GM13977 (cell line): ENCODE results near the gene OPCML.

Experiments used
- DNase-seq: peaks from one replicate; pipeline ENCODE4 v3.0.0; 2012; ENCODE audit warnings: low spot score
- in situ Hi-C: fragments of 300-500 bp; cut with MboI; formaldehyde crosslinking; loops from one replicate; pipeline ENCODE4 v1.12.0; 2022; ENCODE audit warnings: low sequenced_read_pairs, low pct_unique_long_range_greater_than_20kb, mixed read lengths, inconsistent platforms; ENCODE audit not compliant: unreplicated experiment
- TF ChIP-seq, protein P1 (sequence below): IDR thresholded peaks from 2 replicates; pipeline ENCODE4 v1.5.1; 2012; ENCODE audit warnings: mild to moderate bottlenecking, control low read depth; ENCODE audit not compliant: insufficient read depth; ENCODE audit errors: extremely low read depth, missing control alignments

OPCML gene

DNA sequence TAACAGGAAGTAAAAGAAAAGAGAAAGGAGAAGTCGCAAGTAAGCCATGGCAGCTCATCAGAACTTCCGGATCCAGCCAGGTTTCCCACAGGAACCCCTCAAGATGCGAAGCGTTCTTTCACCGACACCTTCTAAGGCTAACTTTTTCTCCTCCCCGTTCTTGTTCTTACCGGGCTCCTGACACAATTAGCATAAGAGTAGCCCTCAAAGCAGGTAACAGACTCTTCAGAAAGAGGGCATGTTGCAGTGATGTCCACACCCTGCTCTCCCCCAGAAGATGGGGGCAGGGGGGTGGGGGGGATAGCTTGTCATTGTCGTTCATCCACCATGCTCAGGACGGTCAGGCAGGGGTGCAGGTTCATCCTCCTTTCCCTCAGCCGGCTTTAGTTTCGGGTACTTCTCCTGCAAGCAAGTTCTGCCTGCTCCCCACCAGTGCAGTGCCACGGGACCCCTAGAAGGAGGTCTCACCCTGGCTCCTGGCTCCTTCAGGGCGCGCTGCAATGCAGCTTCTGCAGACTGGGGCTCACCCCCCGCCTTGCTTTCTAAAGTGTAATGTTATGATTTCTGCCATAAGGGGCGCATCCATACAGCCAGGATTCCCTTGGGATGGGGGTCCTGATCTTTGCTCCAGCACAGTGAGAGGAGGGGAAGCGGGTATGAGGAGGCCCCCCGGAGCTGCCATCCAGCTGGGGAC lies 2.3 kb downstream of the OPCML start:
- TF ChIP-seq, protein P1, sequence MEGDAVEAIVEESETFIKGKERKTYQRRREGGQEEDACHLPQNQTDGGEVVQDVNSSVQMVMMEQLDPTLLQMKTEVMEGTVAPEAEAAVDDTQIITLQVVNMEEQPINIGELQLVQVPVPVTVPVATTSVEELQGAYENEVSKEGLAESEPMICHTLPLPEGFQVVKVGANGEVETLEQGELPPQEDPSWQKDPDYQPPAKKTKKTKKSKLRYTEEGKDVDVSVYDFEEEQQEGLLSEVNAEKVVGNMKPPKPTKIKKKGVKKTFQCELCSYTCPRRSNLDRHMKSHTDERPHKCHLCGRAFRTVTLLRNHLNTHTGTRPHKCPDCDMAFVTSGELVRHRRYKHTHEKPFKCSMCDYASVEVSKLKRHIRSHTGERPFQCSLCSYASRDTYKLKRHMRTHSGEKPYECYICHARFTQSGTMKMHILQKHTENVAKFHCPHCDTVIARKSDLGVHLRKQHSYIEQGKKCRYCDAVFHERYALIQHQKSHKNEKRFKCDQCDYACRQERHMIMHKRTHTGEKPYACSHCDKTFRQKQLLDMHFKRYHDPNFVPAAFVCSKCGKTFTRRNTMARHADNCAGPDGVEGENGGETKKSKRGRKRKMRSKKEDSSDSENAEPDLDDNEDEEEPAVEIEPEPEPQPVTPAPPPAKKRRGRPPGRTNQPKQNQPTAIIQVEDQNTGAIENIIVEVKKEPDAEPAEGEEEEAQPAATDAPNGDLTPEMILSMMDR = no peak
- in situ Hi-C loops = no loop called here
- no peak for DNase-seq

DNA sequence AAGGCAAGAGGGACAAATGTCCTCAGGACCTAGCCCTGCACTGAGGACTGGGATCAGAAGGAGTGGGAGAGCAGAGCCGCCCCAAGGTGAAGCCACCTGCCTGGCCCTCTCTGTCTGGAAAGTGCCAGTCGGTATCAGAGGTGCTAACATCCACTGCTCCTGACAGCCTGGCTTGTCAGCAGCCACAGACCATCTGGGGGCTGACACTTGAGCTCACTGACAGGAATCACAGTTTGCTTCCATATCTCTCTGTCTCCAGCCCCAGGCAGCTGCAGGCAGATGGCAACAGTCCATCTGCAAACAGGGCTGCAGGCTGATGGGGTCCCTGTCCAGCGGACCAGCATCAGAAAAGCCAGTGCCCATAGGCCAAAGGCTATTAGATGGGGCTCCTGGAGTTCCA lies 5.5 kb downstream of the OPCML start:
- no peak for DNase-seq
- TF ChIP-seq, protein P1 = no peak
- in situ Hi-C loops = no loop called here

DNA sequence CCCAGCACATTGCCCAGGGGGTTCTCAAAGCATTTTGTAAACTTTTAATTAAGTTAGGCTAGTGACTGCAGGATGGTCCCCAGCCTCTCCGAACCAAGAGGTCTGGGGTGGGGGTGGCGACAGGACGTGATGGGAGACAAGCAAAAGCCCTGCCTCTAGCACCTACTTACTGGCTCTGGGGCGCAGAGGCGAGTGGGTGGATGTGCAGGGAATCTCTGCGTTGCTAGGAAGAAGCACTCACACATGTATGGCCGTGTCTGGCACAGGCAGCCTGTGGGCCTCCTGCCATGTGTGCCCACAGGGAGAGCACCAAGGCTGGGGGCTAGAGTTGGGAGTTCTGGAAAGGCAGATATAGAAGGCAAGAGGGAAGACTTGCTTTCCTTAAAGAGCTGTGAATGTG lies 6.3 kb downstream of the OPCML start:
- in situ Hi-C loops = no loop called here
- TF ChIP-seq, protein P1 = no peak
- DNase-seq = no peak

DNA sequence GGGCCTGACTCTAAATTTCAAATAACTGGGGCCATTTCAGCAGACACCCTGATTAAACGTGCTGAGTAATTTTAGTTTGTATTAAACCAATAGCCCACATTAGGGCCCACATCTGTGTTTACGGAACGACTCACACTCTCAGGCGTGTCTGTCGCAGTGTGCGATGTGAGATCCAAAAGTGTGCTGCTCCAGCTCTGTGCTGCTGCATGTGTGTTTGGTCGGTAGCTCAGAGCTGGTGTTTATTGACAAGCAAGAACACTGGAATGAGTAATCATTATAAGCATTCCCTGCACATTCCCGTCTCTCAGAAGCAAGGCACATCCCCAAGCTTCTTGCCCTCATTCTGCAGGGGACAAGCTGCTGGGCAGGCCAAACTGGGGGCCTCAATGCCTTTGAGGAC lies 7.8 kb downstream of the OPCML start:
- DNase-seq = no peak
- in situ Hi-C loops = no loop called here
- TF ChIP-seq, protein P1 = no peak

DNA sequence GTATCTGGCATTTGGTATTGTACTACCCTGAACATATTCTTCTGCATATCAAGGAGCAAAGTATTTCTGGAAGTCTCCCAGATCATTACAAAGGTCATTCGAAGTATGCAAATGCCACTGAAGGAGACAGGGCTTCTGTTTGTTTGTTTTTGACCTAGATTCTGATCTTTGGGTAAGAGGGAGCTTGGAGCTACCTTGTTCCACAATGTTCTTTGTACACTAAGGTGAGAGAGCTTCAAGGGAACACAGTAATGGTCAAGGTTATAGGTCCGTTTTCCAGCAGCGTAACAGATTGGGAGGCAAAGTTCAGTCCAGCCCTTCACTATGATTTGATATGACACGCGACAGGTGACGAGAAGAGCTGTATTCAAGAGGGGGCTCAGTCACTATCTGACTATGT lies 10.0 kb downstream of the OPCML start:
- in situ Hi-C loops = no loop called here
- TF ChIP-seq, protein P1 = no peak
- no peak for DNase-seq

DNA sequence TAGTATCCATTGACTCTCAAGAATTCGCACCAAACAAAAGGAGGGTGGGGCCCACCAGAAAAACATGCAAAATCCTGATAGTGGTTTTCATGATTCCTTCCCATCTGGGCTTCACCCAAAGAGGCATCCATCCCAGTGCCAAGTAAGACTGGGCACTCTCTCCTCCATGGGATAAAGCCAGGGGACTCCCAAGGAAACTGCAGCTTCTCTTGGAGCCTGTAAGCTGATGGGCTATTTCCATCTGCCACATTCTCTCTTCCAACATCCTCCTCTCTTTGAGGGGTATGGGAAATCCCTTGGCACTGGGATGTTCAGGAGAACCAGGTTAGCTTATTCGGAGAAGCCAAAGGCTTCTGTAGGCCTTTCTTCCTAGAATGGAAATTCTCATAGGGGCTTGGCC lies 10.8 kb downstream of the OPCML start:
- TF ChIP-seq, protein P1 = no peak
- DNase-seq = no peak
- in situ Hi-C loops = no loop called here
